Mucosa of descending colon (tissue), 3 donors: ENCODE measurements around the gene RAD51B. TPM values are rescaled to one million over a fixed set of nuclear protein-coding genes. Genes with fewer than 3 reads are reported as not detected.

Experiments
- ATAC-seq: fragments of 200-7000 bp; cut with Tn5 transposase; one replicate; pipeline ENCODE4 v1.9.1; 2020; ENCODE audit warnings: mild to moderate bottlenecking, moderate library complexity
- DNase-seq, 3 donors: peaks; one replicate each; pipeline ENCODE4 v3.0.0-alpha.2; 2020
- H3K36me3 ChIP-seq: fragments of 200-600 bp; one replicate; pipeline ENCODE4 v1.8.0; 2021; ENCODE audit warnings: low read depth, mild to moderate bottlenecking
- H3K4me1 ChIP-seq: fragments of 200-600 bp; one replicate; pipeline ENCODE4 v1.8.0; 2021; ENCODE audit warnings: low read depth, mild to moderate bottlenecking
- H3K4me3 ChIP-seq: fragments of 200-600 bp; one replicate; pipeline ENCODE4 v1.8.0; 2021; ENCODE audit warnings: mild to moderate bottlenecking
- H3K9me3 ChIP-seq: fragments of 200-600 bp; one replicate; pipeline ENCODE4 v1.8.0; 2021; ENCODE audit warnings: mild to moderate bottlenecking
- intact Hi-C, 2 donors: fragments of 100-400 bp; cut with DNase I in 1 of 2; cut with micrococcal nuclease in 1 of 2; formaldehyde crosslinking; loops; one replicate each; pipeline versions ENCODE4 v1.11.0 to v1.11.1; 2022; cut with DNase I, micrococcal nuclease
- total RNA-seq, 3 donors: library from RNA; stranded (reverse); fragmentation: NEBNext Ultra II Directional in 2 of 3; extraction: Animal tissue kit (Norgen Biotek cat#: 25700) in 2 of 3; gene quantifications; one replicate each; pipeline versions ENCODE4 v1.2.1 to v1.2.4, GENCODE V29; 2021 to 2023
- TF ChIP-seq, protein P1 (sequence below): fragments of 200-600 bp; IDR thresholded peaks from one replicate; pipeline ENCODE4 v1.8.0; 2022; ENCODE audit warnings: antibody characterized with exemption, mild to moderate bottlenecking
- donor health status: DM: no; HTN: no; CAD: no; lungs with moderate emphysema.
- donor health status: DM: no; HTN: no; CAD: no.
- donor health status: DM: no; HTN: yes; CAD: no.

Gene RAD51B
- total RNA-seq, 3 donors from 2014 or later, result 15.8 to 23.3 (median 20.9) TPM

DNA sequence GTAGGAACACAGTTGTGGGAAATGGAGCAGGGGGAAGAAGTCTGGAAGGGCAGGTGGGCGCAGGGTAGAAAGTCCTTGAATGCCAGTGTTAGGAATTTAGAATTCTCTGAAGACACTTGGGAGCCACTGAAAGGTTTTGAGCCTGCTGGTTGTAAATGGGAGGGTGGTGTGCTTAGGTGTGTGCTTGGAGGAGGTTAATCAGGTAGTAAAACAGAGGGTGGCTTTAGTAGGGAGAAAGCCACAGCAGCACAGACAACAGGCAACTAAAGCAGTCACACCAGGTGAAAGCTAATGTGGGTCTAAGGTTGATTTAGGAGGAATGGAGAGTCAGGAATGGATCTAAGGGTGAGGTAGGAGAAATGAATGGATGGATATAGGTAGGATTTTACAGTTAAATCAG lies 588.2 kb downstream of the RAD51B start:
- ATAC-seq (peak; percentile 90), DNase-seq (peak in 1 of 3 donors; percentile 41)
- no peaks in the 10 kb centered on the region for H3K9me3 ChIP-seq
- intact Hi-C loops, result no loop called here
- TF ChIP-seq, protein P1, sequence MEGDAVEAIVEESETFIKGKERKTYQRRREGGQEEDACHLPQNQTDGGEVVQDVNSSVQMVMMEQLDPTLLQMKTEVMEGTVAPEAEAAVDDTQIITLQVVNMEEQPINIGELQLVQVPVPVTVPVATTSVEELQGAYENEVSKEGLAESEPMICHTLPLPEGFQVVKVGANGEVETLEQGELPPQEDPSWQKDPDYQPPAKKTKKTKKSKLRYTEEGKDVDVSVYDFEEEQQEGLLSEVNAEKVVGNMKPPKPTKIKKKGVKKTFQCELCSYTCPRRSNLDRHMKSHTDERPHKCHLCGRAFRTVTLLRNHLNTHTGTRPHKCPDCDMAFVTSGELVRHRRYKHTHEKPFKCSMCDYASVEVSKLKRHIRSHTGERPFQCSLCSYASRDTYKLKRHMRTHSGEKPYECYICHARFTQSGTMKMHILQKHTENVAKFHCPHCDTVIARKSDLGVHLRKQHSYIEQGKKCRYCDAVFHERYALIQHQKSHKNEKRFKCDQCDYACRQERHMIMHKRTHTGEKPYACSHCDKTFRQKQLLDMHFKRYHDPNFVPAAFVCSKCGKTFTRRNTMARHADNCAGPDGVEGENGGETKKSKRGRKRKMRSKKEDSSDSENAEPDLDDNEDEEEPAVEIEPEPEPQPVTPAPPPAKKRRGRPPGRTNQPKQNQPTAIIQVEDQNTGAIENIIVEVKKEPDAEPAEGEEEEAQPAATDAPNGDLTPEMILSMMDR, result no peak
- no peak overlapping the region for H3K4me3 ChIP-seq
- H3K4me1 ChIP-seq, result peaks cover 17% of the 10 kb centered on the region
- H3K36me3 ChIP-seq, result no peaks in the 10 kb centered on the region

DNA sequence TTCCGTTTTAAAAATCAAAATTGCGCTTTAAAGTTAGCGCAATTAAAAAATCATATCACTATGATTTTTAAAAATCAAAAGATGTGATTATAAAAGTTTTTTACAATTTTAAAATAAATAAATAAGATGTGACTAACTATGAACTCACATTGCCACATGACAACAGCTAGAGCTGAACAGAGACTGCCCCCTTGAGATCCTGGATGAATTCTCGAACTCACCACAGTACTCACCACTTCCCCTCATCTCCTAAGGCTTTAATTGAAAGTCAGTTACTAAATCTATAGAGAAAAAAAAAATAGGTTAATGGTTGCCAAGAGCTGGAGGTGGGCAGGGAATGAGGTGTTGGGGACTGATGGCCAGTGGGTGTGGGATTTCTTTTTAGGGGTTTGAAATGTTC lies 589.1 kb downstream of the RAD51B start:
- intact Hi-C loops, result no loop called here
- TF ChIP-seq, protein P1, result no peak
- ATAC-seq, result peak; percentile 44

DNA sequence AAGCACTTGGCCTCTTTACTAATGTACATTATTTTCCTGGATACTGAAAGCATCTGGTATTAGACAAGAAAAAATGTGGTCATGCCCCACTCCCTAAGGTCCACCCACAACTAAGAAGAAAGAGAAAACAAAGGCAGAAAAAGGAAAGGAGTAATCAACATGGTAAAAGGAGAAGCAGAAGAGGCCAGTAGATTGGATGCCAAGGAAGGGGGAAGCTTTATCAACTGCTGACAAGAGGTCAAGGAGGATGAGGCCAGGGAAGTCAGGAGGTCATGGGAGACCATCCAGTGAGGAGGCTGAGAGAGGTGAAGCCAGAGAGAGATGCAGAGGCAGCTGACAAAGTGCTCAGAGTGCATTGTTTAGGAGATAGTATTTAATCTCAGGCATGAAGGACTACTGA lies 589.8 kb downstream of the RAD51B start:
- Histone ChIP-seq H3K36me3 (no peaks in the 10 kb centered on the region), H3K4me1 (peaks cover 17% of the 10 kb centered on the region), H3K4me3 (no peak overlapping the region), H3K9me3 (no peaks in the 10 kb centered on the region)
- no peak for ATAC-seq
- TF ChIP-seq, protein P1, result no peak
- no peak for DNase-seq
- intact Hi-C loops, result no loop called here

More for the DNA sequence above, 589.1 kb downstream of the RAD51B start:
- H3K4me1 ChIP-seq, result peaks cover 17% of the 10 kb centered on the region
- DNase-seq, result no peak
- no peak overlapping the region for H3K4me3 ChIP-seq
- H3K9me3 ChIP-seq, result no peaks in the 10 kb centered on the region
- no peaks in the 10 kb centered on the region for H3K36me3 ChIP-seq

GRCh38 chr14:68412505-68413465 lies 593.2 kb downstream of the RAD51B start:
- H3K4me3 ChIP-seq, result no peak overlapping the region
- DNase-seq (no peak), ATAC-seq (peak; percentile 35)
- intact Hi-C loops, result no loop called here
- H3K36me3 ChIP-seq, result no peaks in the 10 kb centered on the region
- TF ChIP-seq, protein P1, result no peak
- H3K9me3 ChIP-seq, result no peaks in the 10 kb centered on the region
- peaks cover 12% of the 10 kb centered on the region for H3K4me1 ChIP-seq

DNA sequence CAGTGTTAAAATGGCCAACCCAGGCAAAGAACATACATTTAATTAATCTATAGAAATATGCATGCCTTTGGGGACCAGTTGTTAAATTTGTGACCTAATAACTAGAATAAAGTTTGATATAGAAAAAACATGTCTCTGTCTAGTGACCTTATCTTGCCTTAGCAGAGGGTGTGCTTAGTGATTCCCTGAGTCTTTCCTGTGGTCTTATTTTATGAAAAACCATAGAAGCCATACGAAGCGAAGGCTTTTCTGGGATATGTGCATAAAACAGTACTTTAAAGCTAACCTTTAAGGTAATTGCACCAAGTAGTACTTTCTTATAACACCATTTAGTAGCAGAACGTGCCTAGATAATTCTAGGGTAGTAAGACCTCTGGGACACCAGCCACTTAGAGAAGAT lies 593.9 kb downstream of the RAD51B start:
- Histone ChIP-seq H3K9me3 (no peaks in the 10 kb centered on the region), H3K4me1 (peaks cover 4% of the 10 kb centered on the region), H3K4me3 (no peak overlapping the region), H3K36me3 (no peaks in the 10 kb centered on the region)
- DNase-seq (no peak), ATAC-seq (no peak)
- intact Hi-C loops, result no loop called here
- TF ChIP-seq, protein P1, result no peak
